NK-92 (cell line): Measurements from ENCODE around the gene SCN1B.
"Not testable (repeated sequence)": the region's sequence is repeated elsewhere in the genome, so short reads cannot be mapped to it uniquely, and the experiment has no call there.

Experiments used
- DNase-seq: peaks from one replicate; lab custom pipeline; 2025; ENCODE audit not compliant: unreplicated experiment; lab: John Stamatoyannopoulos, UW

SCN1B gene

GRCh38 chr19:35034588-35035382 is 4.5 kb downstream of the SCN1B start:
- DNase-seq, result no peak

DNA sequence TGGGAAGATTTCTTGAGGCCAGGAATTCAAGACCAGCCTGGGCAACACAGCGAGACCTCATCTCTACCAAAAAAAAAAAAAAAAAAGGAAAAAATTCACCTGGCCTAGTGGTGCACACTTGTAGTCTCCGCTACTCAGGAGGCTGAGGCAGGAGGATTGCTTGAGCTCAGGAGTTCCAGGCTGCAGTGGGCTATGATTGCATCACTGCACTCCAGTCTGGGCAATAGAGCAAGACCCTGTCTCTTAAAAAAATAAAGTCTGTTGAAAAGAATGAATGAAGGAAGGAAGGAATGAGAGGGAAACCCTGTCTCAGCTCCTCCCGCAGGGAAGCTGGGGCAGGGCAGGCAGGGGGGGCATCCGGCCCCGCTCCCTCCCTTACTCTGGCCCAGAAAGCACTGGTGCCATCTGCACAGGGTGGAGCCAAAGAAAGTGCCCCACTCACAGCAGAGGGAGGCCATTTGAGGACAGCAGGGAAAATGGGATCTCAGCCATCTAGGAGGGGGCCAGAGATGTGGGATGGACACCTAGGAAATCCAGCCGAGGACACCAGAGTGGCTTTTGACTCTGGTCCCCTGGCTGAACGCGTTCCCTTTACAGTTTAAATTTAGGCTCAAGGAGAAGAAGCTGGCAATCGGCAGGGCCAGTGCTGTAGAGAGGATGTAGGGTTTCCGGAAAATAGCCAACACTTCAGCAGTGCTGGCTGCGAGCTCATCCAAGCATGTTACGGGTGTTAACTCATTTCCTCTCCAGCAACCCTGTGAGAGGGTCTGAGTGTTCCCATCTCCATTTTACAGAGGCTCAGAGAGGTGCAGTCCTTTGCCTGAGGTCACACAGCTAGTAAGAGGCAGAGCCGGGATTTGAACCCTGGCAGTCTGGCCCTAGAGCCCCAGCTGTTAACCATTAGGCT is 7.7 kb downstream of the SCN1B start:
- DNase-seq, result no peak

DNA sequence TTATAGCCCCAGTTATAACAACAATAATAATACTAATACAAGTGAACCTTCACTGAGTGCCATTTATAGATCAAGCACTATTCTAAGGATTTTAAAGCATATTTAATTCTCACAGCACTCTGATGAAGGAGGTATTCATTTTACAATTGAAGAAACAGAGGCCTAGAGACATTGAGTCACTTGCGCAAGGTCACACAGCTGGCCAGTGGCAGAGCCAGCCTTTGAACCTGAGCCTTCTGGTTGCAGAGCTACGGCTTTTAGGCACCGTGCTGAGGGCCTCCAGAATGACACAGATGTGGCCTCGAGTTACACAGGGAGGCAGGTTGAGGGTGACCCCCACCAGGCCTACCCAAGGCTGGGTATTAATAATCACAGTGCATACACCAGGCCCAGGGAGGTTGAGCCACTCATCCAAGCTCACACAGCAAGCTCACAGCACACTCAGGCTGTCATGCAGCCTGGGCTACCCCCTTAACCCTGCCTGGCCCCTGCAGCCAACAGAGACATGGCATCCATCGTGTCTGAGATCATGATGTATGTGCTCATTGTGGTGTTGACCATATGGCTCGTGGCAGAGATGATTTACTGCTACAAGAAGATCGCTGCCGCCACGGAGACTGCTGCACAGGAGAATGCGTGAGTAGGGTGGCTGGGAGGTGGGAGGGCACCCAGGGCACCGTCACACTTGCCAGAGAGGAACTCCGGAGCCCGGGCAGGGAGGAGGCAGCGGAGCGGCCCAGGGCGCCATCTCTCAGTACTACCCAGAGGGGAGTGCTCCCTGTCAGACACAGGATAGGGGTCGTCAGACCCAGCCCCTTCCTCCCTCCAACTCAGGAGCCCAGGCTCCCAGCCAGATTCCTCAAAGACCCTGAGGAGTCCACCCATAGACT is 8.6 kb downstream of the SCN1B start:
- no peak for DNase-seq

GRCh38 chr19:35039881-35040825 is 9.9 kb downstream of the SCN1B start:
- DNase-seq, result no peak

DNA sequence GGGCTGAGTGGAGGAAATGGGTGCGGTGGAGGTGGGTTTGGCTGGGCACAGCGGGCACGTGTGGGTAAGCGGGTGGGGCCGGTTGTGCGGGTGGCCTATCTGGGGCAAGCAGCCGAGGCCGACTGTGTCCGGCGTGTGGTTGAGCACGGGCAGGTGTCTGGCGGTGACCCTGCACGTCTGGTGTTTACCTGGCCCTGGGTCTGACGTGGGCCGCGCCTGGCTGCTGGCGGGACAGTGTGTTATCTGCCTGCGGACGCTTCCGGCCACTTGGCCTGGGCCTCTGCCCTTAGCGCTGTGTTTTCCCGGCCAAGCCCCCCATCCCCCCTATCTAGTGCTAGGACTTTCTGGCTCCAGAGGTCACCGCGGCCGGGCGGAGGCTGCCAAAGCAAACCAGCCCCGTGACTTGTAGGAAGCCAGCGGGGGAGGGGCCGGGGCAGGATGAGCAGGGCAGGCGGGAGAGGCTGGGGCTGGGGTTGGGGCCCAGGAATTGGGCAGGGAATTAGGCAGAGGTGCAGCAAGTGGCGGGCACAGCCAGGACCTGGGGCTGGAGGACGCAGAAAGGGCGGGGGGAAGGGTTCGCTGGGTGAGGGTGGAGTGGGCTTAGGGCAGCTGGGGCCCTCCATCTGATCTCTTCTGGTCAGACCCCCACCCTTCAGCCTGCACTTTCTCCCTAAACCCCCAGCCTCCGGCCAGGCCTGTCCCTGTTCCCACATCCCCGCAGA is 10.7 kb downstream of the SCN1B start:
- DNase-seq, result no peak

- DNase-seq, result no peak
Measured at GRCh38 chr19:35041548-35042055, 11.3 kb downstream of the SCN1B start, which contains the start of gene HPN. TSS of gene HPN (plus strand) at chr19:35041721. CDS start at chr19:35042507, 786 bp downstream.

DNA sequence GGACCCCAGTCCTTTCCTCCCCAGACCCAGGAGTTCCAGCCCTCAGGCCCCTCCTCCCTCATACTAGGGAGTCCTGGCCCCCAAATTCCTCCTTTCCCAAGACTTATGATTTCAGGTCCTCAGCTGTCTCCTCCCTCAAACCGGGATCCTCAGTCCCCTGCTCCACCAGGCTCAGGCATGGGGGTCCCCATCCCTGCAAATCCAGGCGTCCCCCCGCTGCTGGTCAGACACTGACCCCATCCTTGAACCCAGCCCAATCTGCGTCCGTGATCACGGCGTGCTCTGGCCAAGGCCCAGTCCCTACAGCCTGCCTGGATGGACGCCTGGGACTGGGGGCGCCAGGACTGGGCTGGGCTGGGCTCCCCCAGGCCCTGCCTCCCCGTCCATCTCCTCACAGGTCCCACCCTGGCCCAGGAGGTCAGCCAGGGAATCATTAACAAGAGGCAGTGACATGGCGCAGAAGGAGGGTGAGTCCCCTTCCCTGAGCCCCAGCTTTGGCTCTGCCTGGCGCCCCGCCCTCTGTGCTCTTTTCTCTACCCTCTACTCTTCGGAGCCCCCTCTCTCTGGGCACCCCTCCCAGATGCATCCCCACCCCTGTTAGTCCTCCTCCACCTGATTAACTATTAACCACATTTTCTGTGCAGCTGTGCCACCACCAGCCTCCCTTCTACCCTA is 11.9 kb downstream of the SCN1B start:
- no peak for DNase-seq

DNA sequence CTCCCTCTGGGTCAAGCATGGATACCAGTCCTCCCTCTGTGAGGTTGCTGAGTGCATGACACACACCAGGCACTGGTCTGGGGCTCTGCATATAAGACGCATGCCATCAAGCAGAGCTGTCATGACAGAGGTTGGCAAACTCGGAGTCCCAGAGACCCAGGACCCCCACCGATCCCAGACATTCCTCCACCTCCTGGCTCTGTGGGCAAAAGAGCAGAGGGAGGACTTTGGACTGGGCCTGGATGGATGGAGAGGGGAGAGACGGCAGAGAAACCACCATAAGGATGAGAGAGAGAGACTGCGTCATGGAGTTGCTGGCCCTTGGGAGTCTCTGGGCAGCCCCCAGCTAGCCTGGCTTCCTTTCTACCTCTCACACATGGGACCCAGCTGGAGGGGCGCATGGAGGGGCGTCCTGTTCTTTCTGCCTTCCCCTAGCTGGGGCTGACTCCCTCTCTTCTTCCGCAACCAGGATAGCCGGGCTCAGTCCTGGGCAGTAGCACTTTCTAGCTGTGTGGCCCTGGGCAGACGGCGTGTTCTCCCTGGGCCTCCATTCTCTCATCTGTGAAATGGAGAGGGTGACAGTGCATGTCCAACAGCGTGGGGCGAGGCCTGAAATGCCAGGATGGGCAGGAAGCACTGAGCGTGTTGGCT is 12.8 kb downstream of the SCN1B start:
- no peak for DNase-seq

DNA sequence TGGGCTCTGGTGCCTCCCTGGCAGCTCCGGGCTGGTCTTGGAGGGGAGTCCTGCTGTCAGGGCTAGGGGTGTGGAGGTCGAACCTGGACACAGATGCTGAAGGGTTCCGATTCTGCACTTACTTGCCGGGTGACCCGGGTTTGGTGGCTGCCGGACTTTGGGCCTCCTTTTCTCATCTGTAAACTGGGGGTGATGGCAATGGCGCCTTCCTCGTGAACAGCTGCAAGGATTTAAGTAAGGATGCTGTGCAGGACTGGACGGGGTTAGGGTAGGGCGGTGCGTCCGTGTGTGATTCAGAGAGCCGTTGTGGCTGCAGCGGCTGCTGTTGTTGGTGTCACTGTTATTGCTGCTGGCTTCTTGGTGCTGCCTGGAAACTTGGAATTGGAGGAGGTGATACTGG is 13.6 kb downstream of the SCN1B start:
- no peak for DNase-seq

DNA sequence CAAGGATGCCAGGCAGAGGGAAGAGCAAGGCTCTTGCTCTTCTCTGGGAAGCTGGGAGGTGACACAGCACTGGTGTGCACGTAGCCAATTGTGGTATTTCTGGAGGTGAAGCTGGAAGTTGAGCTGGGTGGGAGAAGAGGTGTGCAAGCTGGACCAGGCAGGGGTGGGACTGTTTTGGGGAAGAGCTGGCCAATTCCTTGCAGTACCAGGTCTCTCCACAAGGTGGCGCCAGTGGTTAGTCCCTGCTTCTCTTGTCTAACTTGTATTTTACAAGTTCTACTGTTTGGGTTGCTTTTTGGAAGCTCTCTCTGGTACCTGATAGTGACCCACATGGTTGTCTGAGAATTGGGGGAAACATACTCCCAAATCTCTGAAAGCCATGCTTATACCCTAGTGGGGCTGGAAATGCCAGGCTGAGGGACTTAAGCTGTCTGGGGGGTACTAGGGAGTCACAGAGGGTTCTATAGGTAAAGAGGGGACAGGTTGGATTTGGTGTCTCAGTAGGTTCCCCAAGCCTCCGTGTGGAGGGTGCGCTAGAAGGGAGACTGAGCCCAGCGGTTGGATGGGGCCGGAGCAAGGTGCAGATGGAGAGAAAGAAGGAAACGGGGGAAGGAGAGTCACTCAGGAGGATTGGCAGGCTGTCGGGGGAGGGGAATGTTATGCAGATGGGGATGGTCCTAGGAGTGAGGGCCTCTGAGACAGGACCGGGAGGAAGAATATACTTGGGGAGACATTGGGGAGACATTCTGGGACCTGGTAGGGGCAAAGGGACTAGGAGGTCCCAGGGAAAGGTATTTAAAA is 14.2 kb downstream of the SCN1B start:
- no peak for DNase-seq

DNA sequence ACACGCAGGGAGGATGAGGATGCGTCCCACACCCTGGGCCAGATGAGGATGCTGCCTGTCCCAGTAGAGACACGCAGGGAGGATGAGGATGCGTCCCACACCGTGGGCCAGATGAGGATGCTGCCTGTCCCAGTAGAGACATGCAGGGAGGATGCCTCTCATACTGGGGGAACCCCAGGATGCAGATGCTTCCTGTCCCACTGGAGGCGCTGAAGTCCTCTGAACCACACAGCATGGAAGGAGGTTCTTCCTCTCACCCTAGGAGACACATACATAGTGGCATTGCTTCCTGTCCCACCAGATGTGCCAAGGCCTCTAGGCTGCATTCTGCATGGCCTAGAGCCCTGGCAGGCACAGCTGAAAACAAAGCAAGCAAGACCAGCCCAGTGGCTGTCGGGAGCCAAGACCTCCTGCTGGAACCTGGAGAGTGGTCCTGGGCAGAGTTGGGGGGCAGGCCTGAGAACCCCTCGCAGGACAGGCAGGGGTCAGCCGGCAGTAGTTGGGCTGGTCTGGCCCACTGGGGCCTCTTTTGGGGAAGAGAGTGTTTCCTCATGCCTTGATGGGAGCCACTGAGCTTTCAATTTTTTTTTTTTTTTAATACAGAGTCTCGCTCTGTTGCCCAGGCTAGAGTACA is 15.5 kb downstream of the SCN1B start:
- DNase-seq, result no peak

GRCh38 chr19:35046461-35046860 is 16.2 kb downstream of the SCN1B start:
- no peak for DNase-seq

GRCh38 chr19:35048911-35049411 is 18.7 kb downstream of the SCN1B start:
- no peak for DNase-seq

GRCh38 chr19:35049456-35049855 is 19.2 kb downstream of the SCN1B start:
- no peak for DNase-seq

- DNase-seq, result not testable (repeated sequence)
Measured at GRCh38 chr19:35050662-35051061, 20.4 kb downstream of the SCN1B start.

DNA sequence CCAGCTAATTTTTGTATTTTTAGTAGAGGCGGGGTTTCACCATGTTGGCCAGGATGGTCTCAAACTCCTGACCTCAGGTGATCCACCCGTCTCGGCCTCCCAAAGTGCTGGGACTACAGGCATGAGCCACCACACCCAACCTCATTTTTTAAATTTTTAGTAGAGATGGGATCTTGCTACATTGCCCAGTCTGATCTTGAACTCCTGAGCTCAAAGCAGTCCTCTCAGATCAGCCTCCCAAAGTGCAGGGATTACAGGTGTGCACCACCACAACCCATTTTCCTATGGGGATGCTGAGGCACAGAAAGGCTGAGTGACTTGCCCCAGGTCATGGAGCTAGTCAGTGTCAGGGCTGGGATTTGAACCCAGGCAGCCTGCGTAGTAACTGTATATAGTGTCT is 21.0 kb downstream of the SCN1B start:
- DNase-seq, result not testable (repeated sequence)
